GM18951 (cell line): Measurements from ENCODE around the gene TBXA2R.
A peak's percentile ranks its signal among the peaks of the same experiment; 100 is the strongest.

Source experiments
- POLR2A ChIP-seq: IDR thresholded peaks from 4 replicates; pipeline ENCODE4 v1.6.1; 2011; ENCODE audit warnings: mild to moderate bottlenecking; ENCODE audit not compliant: insufficient read length, insufficient read depth; ENCODE audit errors: extremely low read depth
- in situ Hi-C: fragments of 300-500 bp; cut with MboI; formaldehyde crosslinking; loops from one replicate; pipeline ENCODE4 v1.12.0; 2022; ENCODE audit warnings: low sequenced_read_pairs, mixed read lengths, inconsistent platforms; ENCODE audit not compliant: unreplicated experiment

Gene TBXA2R

GRCh38 chr19:3547767-3548282 lies 58.9 kb downstream of the TBXA2R start:
- in situ Hi-C loops: no loop called here
- no peak for TF ChIP-seq POLR2A

DNA sequence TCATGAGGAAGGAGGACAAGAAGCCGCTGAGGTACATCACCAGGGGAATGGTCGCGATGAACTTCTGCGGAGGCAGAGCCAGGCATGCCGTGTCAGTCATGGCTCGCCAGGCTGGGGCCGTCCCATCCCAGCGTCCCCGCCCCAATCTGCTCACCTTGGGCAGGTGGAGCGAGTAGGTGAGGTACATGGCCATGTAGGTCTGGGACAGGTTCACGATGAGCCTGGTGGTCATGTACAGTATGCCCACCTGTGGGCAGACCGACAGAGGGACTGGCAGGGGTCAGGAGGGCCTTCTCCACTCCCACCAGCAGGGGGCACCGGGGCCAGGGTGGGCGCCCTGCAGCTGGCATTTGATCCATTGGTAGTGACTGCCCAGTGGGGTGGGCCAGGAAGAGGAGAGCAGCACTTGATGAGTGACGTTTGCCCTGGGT lies 59.4 kb downstream of the TBXA2R start:
- TF ChIP-seq POLR2A: no peak
- in situ Hi-C loops: no loop called here

GRCh38 chr19:3546119-3546518 lies 60.6 kb downstream of the TBXA2R start:
- in situ Hi-C loops: no loop called here
- TF ChIP-seq POLR2A: peak; percentile 12

DNA sequence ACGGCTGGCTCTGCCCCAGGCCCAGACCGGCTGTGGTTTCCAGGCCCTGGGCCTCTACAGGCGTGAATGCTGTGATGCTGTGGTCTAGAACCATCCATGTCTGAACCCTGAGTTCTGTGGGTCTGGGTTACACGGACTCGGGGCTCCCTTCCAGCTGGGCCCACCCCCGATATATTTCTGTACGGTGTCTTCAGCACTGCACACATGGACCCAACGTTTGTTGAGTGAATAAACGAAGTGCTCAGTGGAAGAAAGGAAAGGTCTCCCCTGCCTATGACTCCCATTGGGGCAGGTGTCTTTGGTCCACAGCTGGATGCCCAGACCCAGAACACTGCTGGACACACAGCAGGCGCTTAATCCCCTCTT lies 61.0 kb downstream of the TBXA2R start:
- no peak for TF ChIP-seq POLR2A
- in situ Hi-C loops: no loop called here

DNA sequence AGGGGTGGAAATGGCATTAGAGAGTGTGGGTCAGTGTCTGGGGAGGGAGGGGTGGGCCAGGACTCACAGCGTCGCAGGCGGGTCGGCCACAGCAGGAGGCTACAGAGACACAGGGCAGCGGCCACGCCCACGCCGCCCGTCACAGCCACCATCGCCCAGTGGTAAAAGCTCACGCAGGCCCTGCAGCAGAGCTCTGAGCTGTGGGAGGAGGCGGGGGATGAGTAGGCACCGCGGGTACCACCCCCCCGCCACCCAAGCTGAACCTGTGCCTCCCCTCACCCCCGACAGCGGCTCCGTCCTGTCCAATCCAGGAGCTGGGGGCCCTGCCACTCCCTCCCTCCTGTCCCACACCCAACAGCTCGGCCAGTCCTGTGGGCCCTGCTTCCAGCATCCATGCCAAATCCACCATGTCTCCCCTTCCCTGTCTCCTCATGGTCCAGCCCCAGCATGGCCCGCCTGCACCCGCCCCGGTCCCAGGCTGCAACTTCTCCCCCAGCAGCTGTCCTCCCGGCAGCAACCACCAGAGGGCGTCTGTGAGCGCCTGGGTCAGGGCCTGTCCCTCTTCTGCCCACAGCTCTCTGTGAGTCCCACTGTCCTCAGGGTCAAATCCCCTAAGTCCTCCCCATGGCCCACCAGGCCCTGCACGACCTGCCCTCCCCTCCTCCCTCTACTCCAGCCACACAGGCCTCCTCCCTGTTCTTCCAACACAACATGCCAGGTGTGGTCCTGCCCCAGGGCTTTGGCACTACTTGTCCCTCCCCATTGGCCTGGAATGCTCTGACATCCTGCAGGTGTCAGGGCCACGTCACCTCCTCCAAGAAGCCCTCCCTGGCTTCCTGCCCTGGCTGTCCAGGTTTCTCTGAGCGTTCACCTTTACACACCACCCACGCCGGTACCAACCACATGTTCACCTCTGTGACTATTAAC lies 61.7 kb downstream of the TBXA2R start:
- in situ Hi-C loops: no loop called here
- no peak for TF ChIP-seq POLR2A
